GM18907 (cell line): ENCODE data around the gene DLG1.
A peak's percentile ranks its signal among the peaks of the same experiment; 100 is the strongest.

ENCODE experiments used
- ATAC-seq: cut with Tn5 transposase; IDR thresholded peaks from one replicate; pipeline ENCODE4 v1.9.1; 2021; ENCODE audit warnings: mild to moderate bottlenecking, moderate library complexity; ENCODE audit not compliant: unreplicated experiment

The DLG1 gene

DNA sequence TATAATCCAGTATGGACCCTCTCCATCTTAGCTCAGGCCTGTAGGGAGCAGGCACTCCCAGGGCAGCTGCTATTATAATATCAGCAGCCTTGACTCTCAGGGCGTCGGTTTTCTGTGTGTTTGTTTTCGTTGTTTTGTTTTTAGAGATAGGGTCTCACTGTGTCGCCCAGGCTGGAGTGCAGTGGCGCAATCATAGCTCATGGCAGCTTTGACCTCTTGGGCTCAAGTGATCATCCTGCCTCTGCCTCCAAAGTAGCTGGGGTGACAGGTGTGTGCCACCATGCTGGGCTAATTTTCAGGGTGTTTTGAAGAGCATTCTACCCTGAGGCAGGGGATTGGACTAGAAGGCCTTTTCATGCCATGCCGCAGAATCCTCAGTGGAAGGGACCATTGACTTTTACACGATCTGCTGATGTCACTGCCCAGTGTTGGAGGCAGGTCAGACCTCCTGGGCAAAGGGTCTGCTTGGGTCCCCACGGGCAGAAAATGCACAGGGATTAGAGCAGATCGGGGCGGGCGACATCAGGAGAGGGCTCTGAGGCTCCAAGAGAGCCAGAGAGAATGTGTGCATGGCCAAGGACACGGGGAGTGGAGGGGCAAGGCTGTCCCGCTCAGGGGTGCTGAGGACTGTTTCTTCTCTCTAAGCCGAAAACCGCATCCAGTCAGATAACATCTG lies 276.5 kb downstream of the DLG1 start:
- no peak for ATAC-seq

DNA sequence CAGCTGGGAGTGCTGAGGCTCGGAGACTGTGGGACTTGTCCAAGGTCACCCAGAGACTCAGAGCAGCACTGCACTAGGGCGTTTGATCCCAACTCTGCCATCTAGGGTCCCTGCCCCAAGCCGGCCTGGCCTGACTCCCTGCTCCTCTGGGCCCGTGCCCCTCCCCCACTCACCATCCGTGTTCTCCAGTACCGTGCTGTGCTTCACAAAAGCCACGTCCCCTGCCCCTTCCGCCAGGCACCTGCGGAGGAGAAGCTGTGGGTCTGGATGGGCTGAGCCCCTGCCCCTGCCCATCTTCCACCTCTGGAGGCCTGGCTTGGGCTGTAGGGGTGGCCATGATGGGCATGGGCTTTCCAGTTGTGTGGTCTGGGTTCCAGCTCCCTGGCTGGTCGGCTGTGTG lies 277.2 kb downstream of the DLG1 start:
- no peak for ATAC-seq

DNA sequence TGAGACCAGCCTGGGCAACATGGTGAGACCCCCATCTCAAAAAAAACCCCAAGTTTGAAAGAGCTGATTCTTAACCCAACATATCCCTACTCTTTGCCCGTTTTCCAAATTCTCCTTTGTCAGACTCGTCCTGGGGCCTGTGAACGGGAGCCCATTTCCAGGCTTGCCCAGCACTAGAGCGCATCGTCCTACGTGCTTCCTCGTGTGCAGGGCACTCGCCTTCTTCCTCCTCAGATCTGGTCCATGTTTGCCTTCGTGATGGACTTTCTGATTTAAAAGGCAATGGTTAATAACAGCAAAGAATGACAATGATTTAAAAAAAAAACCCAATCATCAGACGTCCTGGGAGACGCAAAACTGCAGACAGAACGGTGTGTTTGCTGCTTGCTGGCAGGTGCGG lies 278.9 kb downstream of the DLG1 start:
- no peak for ATAC-seq

DNA sequence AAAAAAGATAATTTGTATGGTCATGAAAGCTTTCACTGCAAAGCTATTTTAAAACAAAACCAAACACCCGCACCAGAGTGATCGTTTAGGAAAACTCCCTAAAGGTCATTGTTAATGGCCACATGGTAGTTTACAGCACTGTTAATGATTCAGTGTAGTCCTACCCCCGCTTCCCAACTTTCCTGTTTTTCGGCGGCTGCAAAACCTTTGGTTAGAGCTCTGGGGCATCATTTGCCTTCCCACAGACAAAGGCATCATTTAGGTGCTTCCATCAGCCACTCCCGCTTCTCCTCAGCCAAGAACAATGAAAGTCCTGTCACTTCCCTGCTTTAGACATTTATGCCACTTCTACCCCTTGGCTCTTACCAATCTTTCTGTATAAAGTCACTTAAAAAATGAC lies 279.4 kb downstream of the DLG1 start:
- no peak for ATAC-seq

DNA sequence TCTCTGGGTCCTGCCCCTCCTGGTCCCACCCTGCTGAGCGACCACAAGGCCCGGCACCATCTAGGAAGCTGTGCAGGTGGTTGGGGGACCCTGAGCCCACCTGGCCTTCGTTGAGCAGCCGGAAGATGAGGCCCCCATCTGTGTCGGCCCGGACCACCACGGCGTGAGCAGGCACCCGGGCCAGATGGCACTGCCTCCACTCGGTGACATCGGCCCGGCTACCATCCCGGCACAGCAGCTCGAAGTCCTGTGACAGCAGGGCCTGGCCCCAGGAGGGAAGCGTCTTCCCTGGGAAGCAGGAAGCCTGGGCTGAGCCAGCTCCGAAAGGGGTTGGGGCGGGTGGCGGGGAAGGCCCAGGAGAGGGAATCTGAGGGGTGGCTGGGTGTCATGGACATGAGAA lies 281.4 kb downstream of the DLG1 start:
- ATAC-seq, result no peak

DNA sequence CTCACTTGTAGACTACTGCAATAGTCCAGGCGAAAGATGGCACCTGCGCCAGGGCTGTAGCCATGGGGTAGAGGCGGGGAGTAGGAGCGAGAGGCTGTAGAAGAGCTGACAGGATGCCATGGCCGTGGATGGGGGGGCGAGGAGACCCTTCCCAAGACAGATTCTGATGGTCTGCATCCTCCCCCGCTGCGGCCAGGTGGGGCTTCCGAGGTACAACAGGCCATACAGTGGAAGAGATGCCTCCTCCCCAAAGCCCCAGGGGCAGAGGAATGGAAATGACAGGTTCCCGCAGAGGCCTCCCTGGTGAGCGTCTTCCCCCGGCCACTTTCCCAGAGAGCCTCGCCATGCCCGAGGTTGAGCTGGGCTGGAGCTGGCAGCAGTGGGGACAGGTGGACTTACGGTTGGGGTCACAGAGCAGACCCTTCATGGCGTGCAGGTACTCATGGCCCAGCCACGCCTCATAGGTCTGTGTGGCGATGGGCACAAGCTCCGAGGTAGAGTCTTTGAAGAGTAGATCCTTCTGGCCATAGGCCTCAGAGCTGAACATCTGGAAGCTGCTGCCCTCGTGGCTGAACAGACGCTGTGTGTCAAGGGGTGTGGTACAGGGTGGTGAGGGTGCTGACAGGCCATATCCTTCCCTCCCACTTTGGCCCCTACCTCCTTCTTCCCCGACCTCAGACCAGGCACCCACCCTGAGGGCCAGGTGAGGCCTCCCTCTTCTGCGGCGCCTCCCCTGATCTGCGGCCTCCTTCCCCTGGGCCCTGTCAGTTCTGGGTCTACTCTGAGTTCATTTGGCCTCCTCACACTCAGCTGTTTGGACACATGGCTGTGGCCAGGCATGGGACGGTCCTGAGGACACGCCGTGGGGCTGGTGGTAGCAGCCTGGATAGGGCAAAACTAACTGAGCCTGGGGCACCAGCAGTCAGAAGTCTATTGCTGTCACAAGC lies 282.3 kb downstream of the DLG1 start:
- ATAC-seq, result no peak

DNA sequence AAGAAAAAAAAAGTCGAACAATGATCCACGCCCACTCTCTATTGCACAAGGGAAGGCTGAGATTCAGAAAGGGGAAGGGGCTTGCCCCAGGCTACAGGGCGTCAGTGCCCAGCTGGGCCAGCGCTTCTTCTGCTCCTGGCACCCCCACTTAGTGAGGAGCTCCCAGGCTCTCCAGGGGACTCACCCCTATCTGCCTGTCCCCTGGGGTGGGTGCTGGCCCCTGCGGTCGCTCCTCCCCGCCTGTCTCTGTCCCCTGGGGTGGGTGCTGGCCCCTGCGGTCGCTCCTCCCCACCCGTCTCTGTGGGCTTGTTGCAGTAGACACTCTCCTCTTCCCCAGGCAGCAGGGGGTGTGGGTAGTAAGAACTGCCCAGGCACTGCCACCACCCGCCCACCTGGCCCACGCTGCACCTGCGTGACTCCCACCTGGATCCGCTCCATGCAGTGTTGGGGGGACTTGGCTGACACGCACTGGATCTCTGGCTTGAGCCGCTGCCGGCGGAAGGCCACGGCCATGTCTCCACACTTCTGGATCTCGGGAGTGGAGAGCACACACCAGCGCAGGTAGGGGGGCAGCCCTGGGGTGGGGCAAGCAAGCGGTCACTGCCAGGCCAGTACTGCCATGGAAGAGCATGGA lies 283.4 kb downstream of the DLG1 start:
- ATAC-seq, result no peak

DNA sequence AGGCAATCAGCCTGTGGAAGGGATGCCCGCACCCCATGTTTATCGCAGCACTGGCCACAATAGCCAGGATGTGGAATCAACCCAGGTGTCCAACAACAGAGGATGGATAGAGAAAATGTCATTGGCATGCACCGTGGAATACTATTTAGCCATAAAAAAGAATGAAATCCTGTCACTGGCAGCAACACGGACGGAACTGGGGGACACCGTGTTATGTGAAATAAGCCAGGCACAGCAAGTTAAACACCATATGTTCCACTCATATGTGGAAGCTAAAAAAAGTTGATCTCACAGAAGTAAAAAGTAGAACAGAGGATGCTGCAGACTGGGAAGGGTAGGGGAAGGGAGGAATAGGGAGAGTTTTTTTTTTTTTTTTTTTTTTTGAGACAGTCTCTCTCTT lies 284.4 kb downstream of the DLG1 start:
- no peak for ATAC-seq

DNA sequence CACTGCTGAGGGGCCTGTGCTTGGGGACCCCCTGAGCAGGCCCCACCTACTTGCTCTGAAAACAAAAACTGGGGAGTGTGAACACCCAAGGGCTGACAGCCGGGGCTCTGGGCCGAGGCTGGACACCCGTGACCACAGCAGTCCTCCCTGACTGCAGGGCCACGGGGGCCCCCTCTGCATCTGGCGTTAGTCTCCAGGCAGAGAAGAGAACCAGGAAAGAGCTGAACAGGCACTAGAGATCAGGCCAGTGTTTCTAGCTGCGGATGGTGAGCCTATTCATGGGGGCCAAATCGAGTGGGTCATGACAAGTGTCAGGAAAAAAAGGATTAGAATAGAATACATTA lies 285.9 kb downstream of the DLG1 start:
- no peak for ATAC-seq

DNA sequence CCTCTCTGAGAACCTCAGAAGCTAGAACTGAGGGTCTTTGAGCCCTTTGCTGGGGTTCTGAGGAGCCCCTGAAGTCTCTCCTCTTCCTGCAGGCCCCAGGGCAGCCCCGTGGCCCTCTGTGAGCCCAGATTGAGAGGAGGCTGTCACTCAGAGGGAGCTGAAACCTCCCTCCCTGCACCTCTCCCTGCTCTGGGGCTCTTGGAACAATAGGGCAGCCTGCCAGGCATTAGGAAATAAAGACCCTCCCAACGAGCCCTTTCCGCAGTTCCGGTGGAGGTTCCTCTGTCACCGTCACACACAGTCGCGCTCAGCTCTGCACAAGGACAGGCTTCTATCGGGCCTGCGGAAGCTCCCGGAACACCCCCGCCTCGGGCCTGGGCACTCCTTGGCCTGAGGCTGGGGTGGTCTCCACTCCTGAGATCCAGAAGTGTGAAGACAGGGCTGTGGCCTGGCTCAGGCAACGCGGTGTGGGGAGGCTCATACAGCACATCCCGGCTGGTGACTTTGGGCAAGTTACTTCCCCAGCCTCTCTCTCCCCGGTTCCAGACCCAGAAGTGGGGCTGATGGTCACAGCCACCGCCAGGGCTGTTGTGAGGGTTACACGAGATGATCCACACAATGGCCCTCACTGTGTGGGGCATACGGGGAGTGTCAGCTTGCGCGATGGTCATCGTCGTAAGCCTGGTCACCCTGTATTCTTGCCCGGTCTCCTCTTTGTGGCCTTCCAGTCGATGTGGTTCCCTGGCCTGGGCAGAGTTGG lies 286.5 kb downstream of the DLG1 start:
- ATAC-seq, result no peak

DNA sequence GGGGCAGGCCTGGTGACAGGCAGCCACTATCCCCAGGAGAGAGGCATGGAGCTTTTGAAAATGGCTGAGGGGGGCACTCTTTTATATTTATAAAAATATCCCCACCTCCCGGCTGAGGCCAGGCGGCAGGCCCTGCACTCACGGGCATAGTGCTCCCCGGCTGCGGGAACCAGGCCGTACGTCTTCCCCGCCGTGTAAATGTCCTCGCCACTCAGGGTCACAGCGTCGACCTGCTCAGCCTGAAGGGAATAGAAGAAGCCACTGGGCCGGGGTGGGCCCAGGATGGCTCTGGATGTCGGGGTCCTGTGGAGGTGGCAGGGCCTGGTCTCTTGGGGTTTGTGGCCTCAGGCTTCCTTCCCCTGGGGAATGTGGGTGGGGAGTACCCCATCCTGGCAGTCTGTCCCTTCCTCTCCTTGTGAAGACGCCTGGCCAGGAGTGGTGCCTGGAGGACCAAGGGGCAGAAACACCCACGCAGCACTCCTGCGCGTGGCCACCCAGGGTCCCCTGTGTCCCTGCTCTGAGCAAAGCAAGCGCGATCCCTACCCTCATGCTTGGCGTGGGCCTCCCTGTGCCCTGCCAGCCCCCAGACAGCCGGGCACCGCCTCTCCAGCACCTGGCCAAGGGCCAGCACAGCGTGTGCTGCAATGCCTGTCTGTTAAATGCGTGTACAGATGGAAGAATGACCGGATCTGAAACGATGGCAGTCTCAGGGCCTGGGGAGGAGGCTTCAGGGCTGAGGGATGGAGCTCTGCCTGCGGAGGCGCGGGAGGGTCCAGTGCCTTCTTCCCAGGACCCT lies 287.7 kb downstream of the DLG1 start:
- ATAC-seq, result no peak

DNA sequence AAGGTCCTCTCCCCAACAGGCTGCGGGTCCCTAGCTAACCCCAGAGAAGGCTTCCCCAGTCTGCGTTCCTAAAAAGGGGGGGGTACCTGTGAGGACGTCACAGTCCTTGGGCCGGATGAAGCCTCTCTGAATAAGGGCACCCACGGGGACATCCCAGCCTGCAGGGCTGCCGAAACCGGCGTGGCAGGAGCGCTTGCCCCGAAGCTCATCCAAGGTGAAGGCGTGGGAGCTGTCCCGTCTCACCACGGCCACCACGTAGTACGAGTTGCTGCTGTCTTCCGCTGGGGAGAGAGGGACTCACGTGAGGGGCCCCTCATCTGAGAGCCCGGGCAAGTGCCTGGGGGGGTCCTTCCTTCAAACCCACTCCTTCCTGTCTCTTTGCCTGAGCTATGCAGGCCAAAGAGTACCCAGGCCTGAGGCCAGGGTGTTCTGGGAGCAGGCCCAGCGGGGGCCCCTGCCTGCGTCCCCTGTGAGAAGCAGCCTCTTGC lies 288.8 kb downstream of the DLG1 start:
- no peak for ATAC-seq

DNA sequence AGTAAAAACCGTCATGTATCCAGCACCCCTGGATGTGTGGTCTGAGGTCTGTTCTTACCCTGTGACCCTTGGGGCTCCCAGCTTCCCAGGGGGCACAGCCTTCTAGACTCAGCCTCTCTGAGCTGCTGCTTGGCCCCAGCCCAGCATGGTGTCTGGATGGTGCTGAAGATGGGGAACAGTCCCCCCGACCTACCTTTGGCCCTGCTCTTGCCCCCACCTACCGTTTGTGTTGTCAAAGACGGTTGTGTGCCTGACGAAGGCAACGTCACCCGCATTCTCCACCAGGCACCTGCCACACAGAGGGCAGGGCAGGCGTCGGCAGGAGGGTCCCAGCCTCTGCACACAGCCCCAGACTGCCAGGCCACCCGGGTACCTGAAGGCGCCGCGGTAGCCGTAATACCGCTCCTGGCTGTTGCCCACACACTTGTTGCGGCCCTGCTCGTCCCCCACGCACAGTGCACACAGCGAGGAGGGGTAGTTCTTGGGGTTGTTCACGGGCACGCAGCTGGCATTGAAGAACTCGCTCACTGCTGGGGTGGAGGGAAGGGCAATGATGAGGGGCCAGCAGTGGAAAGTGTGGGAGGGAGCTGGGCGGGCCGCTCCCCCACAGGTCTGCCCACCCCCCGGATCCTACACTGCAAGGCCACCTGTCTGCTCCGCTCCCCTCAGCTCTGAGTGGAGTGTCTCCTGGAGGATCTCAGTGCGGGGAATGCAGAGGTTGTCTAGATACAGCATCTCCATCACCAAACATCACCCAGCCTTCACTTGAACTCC lies 289.8 kb downstream of the DLG1 start:
- no peak for ATAC-seq

DNA sequence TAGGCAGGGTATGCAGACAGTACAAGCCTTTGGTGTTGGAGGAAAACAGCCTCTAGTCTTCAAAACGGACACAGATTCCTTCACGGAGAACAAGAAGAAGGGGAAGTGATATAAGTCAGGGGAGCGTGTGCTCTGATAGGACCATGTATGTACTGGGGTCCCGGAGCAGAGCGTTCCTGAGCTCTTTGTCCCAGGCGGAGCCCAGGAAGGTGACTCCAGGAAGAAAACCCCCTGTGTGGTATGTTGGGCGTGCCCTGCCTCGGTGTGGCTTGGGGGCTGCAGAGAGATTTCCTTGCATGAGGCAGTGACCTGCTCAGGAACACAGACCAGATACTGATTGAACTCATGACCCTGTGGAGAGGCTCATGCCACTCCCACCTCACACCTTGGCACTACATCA lies 290.5 kb downstream of the DLG1 start:
- ATAC-seq, result no peak

DNA sequence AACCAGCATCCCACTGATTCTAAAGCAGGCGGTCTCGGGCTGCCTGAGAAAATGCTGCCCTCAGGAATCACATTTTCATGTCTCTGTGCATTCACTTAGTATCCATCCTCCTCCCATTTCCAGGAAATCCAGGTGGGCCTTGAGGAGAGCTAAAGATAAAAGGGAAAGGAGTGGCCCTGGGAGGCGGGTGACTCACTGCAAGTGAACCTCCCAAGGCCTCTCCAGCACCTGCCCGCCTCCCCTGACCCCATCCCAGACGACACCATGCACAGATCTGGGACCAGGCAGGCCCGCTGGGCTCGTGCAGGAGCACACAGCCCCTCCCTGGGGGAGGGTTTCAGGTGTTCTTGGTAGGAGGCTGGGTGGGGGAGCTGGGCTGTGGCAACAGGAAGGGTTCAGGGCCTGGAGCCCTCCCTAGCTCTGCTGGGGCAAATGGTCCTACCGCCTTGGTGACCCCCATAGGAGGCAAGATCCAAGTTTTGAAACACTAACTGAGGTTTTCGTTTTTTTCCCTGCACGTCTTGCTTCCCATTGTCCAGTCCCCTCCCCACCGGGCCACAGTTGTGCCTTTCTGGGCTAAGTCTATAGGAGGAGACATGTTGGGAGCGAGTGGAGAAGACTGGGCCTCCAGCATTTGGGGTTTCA lies 291.0 kb downstream of the DLG1 start:
- no peak for ATAC-seq

DNA sequence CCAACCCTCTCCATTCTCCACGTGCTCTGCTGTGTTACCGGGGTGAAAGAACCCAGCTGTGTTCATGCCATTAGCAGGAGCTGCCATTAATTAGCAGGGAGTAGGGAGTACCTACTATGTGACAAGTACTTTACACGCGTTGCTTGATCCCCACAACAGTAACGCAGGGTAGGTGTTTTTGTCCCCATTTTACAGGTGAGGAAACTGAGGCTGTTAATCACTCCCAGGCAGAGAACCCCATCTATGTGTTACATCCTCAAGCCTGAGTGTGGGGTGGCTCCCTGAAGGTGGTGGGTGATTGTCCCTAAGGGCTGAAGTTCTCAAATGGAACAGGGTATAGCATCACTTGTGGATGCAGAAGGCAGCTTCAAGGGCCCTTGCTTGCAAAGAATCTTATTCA lies 291.6 kb downstream of the DLG1 start:
- no peak for ATAC-seq

DNA sequence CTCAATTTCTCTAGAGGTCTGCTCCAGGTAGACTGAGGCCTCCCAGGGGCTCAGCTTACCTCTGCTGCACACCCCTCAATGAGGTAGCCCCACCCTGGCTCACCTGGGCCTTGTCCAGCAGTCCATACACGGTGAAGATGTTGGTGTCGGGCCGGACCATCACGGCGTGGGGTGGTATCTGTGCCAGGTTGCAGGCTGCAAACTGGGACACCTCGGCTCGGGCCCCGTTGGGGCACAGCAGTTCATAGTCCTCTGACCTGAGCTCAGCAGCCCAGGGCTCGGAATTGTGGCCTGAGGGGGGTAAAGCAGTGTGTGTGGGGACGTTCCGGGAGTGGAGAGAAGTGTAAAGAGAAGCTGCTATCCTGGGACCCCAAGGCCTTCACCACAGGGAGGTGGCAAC lies 292.0 kb downstream of the DLG1 start:
- ATAC-seq, result no peak

DNA sequence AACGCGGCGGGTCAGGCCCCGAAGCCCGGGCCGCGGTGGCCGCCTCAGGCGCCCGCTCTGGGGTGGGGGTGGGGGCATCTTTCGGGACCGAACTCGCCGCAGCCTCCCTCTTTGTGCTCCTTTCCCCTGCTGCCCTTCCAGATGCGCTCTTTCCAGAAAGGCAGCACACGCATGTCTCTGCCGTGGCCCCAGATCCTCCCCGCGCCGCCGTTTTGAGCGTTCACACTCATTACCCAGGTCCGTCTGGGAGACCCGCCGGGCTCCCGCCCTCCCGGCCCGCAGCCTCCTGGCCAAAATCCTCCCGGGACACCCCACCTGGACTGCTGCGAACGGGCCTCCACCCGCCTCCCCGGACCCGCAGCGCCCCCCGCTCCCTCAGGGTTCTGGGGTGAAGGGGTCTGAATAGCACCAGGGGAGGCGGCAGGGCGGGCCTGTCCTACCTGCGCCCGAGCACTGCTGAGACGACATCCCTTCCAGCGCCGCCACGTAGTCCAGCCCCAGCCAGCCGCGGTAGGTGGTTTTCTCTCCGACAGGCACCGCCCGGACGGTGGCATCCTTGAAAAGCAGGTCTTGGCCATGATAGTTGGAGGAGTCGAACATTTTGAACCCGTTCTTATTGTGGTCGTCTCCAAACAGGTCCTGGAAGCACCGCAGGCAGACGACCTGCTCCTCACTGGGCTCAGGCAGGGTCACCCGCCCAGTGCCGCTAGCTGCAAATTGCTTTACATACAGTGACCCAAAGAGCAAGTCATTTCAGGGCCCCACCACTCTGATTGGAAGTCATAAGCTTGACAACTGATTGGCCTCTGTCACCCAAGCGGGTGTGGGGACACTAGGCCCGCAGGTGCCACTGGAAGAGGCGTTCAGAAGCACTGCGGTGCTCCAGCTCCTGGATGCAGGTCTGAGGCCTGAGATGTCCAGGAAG lies 294.7 kb downstream of the DLG1 start:
- ATAC-seq, result peak; percentile 25
